HFFc6 (cell line): ENCODE results near the gene F10. TPM values are rescaled to one million over a fixed set of nuclear protein-coding genes. Genes with fewer than 3 reads are reported as not detected.

Source experiments
- DNase-seq: peaks from one replicate; pipeline ENCODE4 v3.0.0-alpha.2; 2018
- H3K27ac Mint-ChIP-seq: 2 replicates; pipeline ENCODE4 v1.8.0; 2020; ENCODE audit warnings: mild to moderate bottlenecking, mixed read lengths
- H3K27me3 Mint-ChIP-seq: 2 replicates; pipeline ENCODE4 v1.8.0; 2021; ENCODE audit warnings: mild to moderate bottlenecking, moderate library complexity, mixed read lengths; ENCODE audit not compliant: insufficient read depth
- H3K36me3 Mint-ChIP-seq: 2 replicates; pipeline ENCODE4 v1.8.0; 2021; ENCODE audit warnings: low read depth, mixed read lengths
- H3K4me1 Mint-ChIP-seq: 2 replicates; pipeline ENCODE4 v1.8.0; 2020; ENCODE audit warnings: low read depth, mixed read lengths
- H3K4me3 Mint-ChIP-seq: 2 replicates; pipeline ENCODE4 v1.8.0; 2020; ENCODE audit warnings: mild to moderate bottlenecking, moderate library complexity, mixed read lengths
- H3K9me3 Mint-ChIP-seq: 2 replicates; pipeline ENCODE4 v1.8.0; 2020; ENCODE audit warnings: mild to moderate bottlenecking, mixed read lengths
- CTCF ChIP-seq: fragments of 200-600 bp; sonication (generic); IDR thresholded peaks from 2 replicates; pipeline ENCODE4 v1.5.0; 2021; ENCODE audit warnings: antibody characterized with exemption, mild to moderate bottlenecking
- total RNA-seq, 6 experiments: library from RNA; stranded (reverse); fragmentation: NEBNext Ultra II Directional; extraction: Animal tissue kit (Norgen Biotek cat#: 25700); gene quantifications; 2 replicates in 1 of 6; 3 replicates in 5 of 6; pipeline ENCODE4 v1.2.3, GENCODE V29; 2021

F10 gene
- total RNA-seq, 6 experiments from 2014 or later: 10.2 to 21.3 (median 10.8) TPM

- Mint-ChIP-seq H3K4me1 (no peaks in the 10 kb centered on the region), H3K27me3 (peaks cover 6% of the 10 kb centered on the region), H3K36me3 (no peaks in the 10 kb centered on the region), H3K27ac (no peak overlapping the region), H3K9me3 (no peaks in the 10 kb centered on the region), H3K4me3 (no peak overlapping the region)
- DNase-seq: no peak
- TF ChIP-seq CTCF: no peak
Measured at GRCh38 chr13:113144255-113144629, 21.6 kb downstream of the F10 start.

- no peak for DNase-seq
- Mint-ChIP-seq H3K4me3 (no peak overlapping the region), H3K27ac (no peak overlapping the region), H3K36me3 (no peaks in the 10 kb centered on the region), H3K27me3 (peaks cover 6% of the 10 kb centered on the region), H3K4me1 (no peaks in the 10 kb centered on the region), H3K9me3 (no peaks in the 10 kb centered on the region)
- no peak for TF ChIP-seq CTCF
Measured at GRCh38 chr13:113145496-113145895, 22.9 kb downstream of the F10 start.

- H3K27ac Mint-ChIP-seq: no peak overlapping the region
- TF ChIP-seq CTCF: no peak
- DNase-seq: no peak
- no peaks in the 10 kb centered on the region for H3K4me1 Mint-ChIP-seq
- H3K4me3 Mint-ChIP-seq: no peak overlapping the region
- H3K27me3 Mint-ChIP-seq: peaks cover 7% of the 10 kb centered on the region
- no peaks in the 10 kb centered on the region for H3K9me3 Mint-ChIP-seq
- no peaks in the 10 kb centered on the region for H3K36me3 Mint-ChIP-seq
Measured at GRCh38 chr13:113145911-113146598, 23.5 kb downstream of the F10 start.

GRCh38 chr13:113146750-113147149 lies 24.2 kb downstream of the F10 start:
- Mint-ChIP-seq H3K4me3 (no peak overlapping the region), H3K9me3 (no peaks in the 10 kb centered on the region), H3K36me3 (no peaks in the 10 kb centered on the region), H3K27me3 (peaks cover 8% of the 10 kb centered on the region), H3K4me1 (no peaks in the 10 kb centered on the region), H3K27ac (no peak overlapping the region)
- no peak for TF ChIP-seq CTCF
- DNase-seq: no peak

GRCh38 chr13:113147206-113147605 lies 24.6 kb downstream of the F10 start:
- Mint-ChIP-seq H3K36me3 (no peaks in the 10 kb centered on the region), H3K9me3 (no peaks in the 10 kb centered on the region), H3K27ac (no peak overlapping the region), H3K4me3 (no peak overlapping the region), H3K27me3 (peaks cover 8% of the 10 kb centered on the region), H3K4me1 (peaks cover 3% of the 10 kb centered on the region)
- no peak for TF ChIP-seq CTCF
- no peak for DNase-seq
